ENCODE results near the gene MCRS1.

The MCRS1 gene

DNA sequence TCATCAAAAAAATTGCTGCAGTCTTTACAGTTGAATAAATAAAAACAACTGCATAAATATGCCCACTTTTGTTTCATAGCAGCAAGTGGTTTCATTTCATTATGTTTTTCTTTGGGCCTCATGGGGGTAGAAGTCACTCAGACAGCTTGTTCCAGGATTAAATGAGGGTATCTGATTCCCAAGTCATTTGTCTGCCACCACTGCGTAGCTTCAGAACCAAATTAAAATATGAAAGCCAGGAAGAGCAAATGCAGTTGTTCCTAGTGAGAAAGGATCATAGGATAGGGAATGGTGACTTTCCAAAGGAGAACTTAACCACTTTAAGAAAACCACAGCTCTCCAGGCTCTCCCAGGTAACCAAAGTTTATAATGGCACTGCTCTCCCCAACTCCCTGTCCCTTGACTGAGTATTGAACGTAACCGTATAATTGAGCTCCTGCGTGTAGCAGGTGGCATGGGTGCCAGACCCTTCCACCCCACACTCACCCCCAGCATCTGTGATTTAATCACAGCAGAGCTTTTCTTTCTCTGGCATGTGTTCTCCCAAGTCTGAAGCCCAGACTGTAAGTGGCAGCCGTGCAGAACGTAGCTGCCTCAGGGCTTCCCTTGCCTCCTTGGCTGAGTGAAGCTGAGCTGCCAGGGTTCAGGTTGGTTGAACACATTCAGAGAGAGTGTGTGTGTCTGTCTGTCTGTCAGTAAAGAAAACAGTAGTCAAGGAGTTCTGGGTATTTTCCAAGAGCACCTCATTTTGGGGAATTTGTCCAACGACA is 40.4 kb downstream of the MCRS1 start:
- TF ChIP-seq, protein P1, sequence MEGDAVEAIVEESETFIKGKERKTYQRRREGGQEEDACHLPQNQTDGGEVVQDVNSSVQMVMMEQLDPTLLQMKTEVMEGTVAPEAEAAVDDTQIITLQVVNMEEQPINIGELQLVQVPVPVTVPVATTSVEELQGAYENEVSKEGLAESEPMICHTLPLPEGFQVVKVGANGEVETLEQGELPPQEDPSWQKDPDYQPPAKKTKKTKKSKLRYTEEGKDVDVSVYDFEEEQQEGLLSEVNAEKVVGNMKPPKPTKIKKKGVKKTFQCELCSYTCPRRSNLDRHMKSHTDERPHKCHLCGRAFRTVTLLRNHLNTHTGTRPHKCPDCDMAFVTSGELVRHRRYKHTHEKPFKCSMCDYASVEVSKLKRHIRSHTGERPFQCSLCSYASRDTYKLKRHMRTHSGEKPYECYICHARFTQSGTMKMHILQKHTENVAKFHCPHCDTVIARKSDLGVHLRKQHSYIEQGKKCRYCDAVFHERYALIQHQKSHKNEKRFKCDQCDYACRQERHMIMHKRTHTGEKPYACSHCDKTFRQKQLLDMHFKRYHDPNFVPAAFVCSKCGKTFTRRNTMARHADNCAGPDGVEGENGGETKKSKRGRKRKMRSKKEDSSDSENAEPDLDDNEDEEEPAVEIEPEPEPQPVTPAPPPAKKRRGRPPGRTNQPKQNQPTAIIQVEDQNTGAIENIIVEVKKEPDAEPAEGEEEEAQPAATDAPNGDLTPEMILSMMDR (IDR thresholded peaks at IDR 0.05; ENCODE audit: insufficient read depth, low read depth, low read length, missing control alignments) = no peak
- no peak overlapping the region for H3K4me3 ChIP-seq (ENCODE audit: low read length)
- DNase-seq (ENCODE audit: low read depth) = no peak

DNA sequence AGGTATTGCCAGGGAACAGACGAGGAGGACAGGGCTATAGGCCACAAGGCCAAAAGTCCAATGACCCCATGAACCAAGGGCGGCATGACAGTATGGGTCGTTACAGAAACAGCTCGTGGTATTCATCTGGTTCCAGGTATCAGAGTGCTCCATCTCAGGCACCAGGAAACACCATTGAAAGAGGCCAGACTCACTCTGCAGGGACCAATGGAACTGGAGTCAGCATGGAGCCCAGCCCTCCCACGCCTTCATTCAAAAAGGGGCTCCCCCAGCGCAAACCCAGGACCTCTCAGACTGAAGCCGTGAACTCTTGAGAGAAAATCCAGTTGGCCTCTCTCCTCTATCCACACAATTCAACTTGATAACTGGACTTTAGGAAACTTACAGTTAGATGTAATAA is 42.0 kb downstream of the MCRS1 start:
- H3K4me3 ChIP-seq (ENCODE audit: low read length) = no peak overlapping the region
- DNase-seq (ENCODE audit: low read depth) = no peak
- TF ChIP-seq, protein P1 (IDR thresholded peaks at IDR 0.05; ENCODE audit: insufficient read depth, low read depth, low read length, missing control alignments) = no peak

DNA sequence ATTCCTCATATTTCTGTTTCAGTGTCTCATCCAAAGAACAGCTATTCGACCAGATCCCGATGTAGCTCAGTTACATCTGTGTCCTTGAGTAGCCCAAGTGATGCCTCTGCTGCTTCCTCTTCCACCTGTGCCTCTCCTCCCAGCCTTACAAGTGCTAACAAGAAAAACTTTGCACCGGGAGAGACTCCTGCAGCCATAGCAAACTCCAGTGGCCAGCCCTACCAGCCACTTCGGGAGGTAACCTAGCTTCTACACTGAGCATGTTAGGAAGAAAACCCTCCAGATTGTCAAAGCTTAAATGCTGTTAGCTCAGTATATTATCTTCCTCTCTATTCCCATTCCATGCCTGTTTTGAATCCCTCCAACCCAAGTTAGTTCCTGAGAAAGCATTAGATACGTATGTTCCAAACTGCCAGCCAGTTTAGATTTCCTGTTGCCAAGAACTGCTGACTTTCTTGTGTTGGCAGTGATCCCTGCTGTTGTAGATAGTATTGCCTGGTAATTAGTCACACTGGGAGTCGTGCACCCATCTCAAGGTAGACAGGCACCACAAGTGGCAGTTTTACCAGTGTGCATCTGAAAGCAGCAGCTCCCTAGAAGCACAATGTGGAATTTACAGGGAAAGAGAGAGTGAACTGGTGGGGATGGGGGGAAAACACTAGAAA is 43.1 kb downstream of the MCRS1 start:
- no peak for DNase-seq (ENCODE audit: low read depth)
- no peak overlapping the region for H3K4me3 ChIP-seq (ENCODE audit: low read length)
- TF ChIP-seq, protein P1 (IDR thresholded peaks at IDR 0.05; ENCODE audit: insufficient read depth, low read depth, low read length, missing control alignments) = no peak

DNA sequence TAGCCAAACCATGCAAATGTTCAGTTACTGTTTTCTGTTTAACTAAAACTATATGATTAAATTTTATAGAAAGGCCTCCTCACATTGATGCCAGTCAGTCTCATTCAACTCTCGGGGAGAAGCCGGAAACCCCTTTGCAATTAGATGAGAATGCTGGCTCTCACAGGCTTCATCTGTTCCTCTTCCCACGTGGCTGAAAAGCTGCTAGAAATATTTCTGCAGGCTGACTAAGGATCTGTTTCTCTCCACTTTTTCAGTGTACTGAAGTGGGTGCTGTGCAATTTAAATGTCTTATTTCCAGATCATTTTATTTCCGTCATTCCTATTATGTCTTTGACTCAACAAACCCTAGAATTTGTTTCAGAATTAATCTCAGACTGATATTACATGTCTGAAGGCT is 46.6 kb downstream of the MCRS1 start:
- TF ChIP-seq, protein P1 (IDR thresholded peaks at IDR 0.05; ENCODE audit: insufficient read depth, low read depth, low read length, missing control alignments) = no peak
- DNase-seq (ENCODE audit: low read depth) = no peak
- no peak overlapping the region for H3K4me3 ChIP-seq (ENCODE audit: low read length)

DNA sequence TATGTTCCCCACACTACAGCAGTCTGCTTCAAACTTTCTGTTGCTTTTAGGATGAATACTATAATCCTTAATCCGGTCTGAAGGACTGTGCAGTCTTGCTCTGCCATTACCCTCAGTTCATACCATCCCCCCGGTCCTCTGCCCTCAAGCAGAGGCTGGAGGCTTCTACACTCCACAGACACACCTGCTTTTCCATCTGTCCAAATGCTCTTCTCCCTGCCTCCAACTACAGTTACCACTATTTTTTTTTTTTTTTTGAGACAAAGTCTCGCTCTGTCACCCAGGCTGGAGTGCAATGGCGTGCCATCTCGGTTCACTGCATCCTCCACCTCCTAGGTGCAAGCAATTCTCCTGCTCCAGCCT is 48.4 kb downstream of the MCRS1 start:
- TF ChIP-seq, protein P1 (IDR thresholded peaks at IDR 0.05; ENCODE audit: insufficient read depth, low read depth, low read length, missing control alignments) = no peak

DNA sequence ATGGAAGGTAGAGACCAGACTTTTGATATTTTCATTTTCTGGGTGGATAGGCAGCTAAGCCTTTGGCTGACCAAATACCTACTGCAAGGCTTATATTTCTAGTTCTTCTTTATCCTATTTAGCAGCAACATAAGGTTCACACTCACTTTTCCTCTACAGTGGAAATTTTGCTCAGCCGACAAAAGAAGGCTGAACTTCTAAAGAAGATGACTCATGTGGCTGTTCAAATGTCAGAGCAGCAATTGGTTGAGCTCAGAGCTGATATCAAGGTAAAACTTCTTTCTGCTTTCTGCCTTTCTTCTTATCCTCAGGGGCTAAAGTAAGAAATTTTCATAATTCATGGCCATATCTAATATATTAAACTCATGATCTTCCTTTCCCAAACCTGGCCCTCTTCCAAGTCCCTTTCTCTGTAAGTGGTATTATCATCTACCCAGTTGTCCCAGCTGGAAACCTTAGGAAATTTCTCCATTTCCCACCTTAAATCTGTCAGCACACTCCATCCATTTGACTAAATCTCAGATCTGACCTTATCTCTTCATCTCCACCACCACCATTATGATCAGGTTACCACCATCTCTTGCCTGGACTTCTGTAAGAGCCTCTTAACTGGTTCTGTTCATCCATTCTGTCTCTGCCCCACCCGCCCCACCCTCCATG is 48.9 kb downstream of the MCRS1 start:
- DNase-seq (ENCODE audit: low read depth) = peak; percentile 36

More for the DNA sequence above, 48.4 kb downstream of the MCRS1 start:
- no peak for DNase-seq (ENCODE audit: low read depth)
- H3K4me3 ChIP-seq (ENCODE audit: low read length) = no peak overlapping the region

More for the DNA sequence above, 48.9 kb downstream of the MCRS1 start:
- H3K4me3 ChIP-seq (ENCODE audit: low read length) = no peak overlapping the region
- TF ChIP-seq, protein P1 (IDR thresholded peaks at IDR 0.05; ENCODE audit: insufficient read depth, low read depth, low read length, missing control alignments) = no peak
